Activated CD4-positive, alpha-beta T cell treated with anti-CD3 and anti-CD28 coated beads for 36 hours (primary cell): Measurements from ENCODE around the gene CDIP1. TPM values are rescaled to one million over a fixed set of nuclear protein-coding genes. Genes with fewer than 3 reads are reported as not detected.
A peak's percentile ranks its signal among the peaks of the same experiment; 100 is the strongest.

Experiments
- ATAC-seq: fragments of 200-7000 bp; cut with Tn5 transposase; one replicate; pipeline ENCODE4 v1.10.0; 2021; ENCODE audit warnings: mild to moderate bottlenecking, moderate library complexity
- CTCF ChIA-PET: fragments of 350-600 bp; sonication (Branson Sonifier 250); formaldehyde crosslinking; loops from one replicate; lab custom pipeline; 2021; ENCODE audit warnings: antibody characterized with exemption; lab: Charles Lee
- POLR2A ChIA-PET: fragments of 350-600 bp; sonication (Branson Sonifier 250); formaldehyde crosslinking; loops from one replicate; lab custom pipeline; 2021; ENCODE audit warnings: antibody characterized with exemption, inconsistent platforms; lab: Charles Lee
- DNase-seq: peaks from one replicate; pipeline ENCODE4 v3.0.0-alpha.2; 2020
- H3K27ac Mint-ChIP-seq: one replicate; pipeline ENCODE4 v1.8.0; 2021; ENCODE audit warnings: mixed read lengths
- H3K27me3 Mint-ChIP-seq: one replicate; pipeline ENCODE4 v1.8.0; 2021; ENCODE audit warnings: mixed read lengths
- H3K36me3 Mint-ChIP-seq: one replicate; pipeline ENCODE4 v1.8.0; 2021; ENCODE audit warnings: low read depth, mixed read lengths
- H3K4me1 Mint-ChIP-seq: one replicate; pipeline ENCODE4 v1.8.0; 2021; ENCODE audit warnings: mixed read lengths
- H3K4me3 Mint-ChIP-seq: one replicate; pipeline ENCODE4 v1.8.0; 2021; ENCODE audit warnings: mild to moderate bottlenecking, moderate library complexity, mixed read lengths
- H3K9me3 Mint-ChIP-seq: one replicate; pipeline ENCODE4 v1.8.0; 2021; ENCODE audit warnings: low read depth, mixed read lengths
- intact Hi-C, 2 experiments: fragments of 100-400 bp; cut with DNase I in 1 of 2; cut with micrococcal nuclease in 1 of 2; formaldehyde crosslinking; loops; one replicate each; pipeline versions ENCODE4 v1.14.2 to v1.15.1; 2022 to 2024; cut with DNase I, micrococcal nuclease
- total RNA-seq, 2 experiments: library from RNA; stranded (reverse); gene quantifications; one replicate each; pipeline ENCODE4 v1.2.3, GENCODE V29; 2021

The CDIP1 gene
- total RNA-seq, 2 experiments from 2014 or later: 28.3 to 30.2 TPM

DNA sequence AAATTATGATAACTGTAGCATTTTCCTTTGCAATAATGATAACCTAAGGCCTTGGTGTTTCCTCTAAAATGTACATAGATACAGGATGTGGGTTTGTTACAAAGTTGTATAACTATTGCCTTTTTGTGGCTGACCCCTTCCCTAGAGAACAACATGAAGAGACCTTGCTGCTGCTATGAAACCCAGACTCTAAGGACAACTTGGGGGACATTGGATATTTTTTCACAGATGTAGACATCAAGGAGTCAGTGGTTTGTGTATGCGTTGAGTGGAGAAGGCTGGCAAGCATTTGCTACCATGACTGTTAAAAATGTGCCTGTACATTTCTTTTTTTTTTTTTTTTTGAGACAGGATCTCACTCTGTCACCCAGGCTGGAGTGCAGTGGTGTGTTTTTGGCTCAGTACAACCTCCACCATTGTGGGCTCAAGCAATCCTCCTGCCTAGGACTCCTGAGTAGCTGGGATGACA lies 50.0 kb downstream of the CDIP1 start:
- POLR2A ChIA-PET: no interaction called here
- H3K27ac Mint-ChIP-seq: peak overlapping the region; percentile 92
- intact Hi-C loops: loop anchor here in 1 of 2 experiments (1.0 kb wide), 1 partner anchor 11 kb away; no protein-coding TSS in a partner anchor
- H3K4me1 Mint-ChIP-seq: peaks cover 61% of the 10 kb centered on the region
- H3K36me3 Mint-ChIP-seq: peaks cover 27% of the 10 kb centered on the region
- no peaks in the 10 kb centered on the region for H3K9me3 Mint-ChIP-seq
- DNase-seq: no peak
- H3K4me3 Mint-ChIP-seq: no peak overlapping the region
- CTCF ChIA-PET: interaction anchor here (0.6 to 6.2 kb wide), 7 partner anchors 11 to 270 kb away, joined by 3 to 37 read pairs (median 10); partner anchors contain the start of genes HMOX2 and NMRAL1
- peak; percentile 62 for ATAC-seq
- H3K27me3 Mint-ChIP-seq: no peaks in the 10 kb centered on the region

DNA sequence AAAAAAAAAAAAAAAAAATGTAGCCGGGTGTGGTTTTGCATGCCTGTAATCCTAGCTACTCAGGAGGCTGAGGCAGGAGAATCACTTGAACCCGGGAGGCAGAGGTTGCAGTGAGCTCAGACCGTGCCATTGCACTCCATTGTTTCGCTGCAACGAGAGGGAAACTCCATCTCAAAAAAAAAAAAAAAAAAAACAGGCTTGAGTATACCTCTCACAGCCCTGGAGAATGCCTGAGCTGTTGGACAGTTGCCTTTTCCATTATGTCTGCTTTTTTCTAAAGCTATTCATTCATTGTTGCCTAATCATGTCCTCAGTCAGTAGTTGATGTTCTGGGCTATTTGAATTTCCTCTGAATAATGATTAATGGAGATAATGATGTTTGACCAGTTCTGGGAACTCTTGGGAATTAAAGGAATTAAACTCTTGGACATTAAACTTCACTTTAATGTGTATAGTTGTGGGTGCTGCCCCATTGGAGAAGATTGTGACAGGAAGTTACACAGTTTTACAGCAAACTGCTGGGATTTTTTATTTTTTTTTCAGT lies 50.5 kb downstream of the CDIP1 start:
- H3K36me3 Mint-ChIP-seq: peaks cover 27% of the 10 kb centered on the region
- ChIA-PET CTCF (interaction anchor here (0.8 to 6.2 kb wide), 5 partner anchors 10 to 24 kb away, joined by 4 to 37 read pairs (median 10); partner anchors contain the start of genes HMOX2 and NMRAL1), POLR2A (interaction anchor here (0.7 kb wide), 1 partner anchor 17 kb away, joined by 3 read pairs; no protein-coding TSS in a partner anchor)
- intact Hi-C loops: loop anchor here in 1 of 2 experiments (1.0 kb wide), 1 partner anchor 11 kb away; no protein-coding TSS in a partner anchor
- no peak for DNase-seq
- H3K27me3 Mint-ChIP-seq: no peaks in the 10 kb centered on the region
- ATAC-seq: peak; percentile 59
- H3K27ac Mint-ChIP-seq: peak overlapping the region; percentile 92
- H3K4me3 Mint-ChIP-seq: peak overlapping the region; percentile 2
- H3K9me3 Mint-ChIP-seq: no peaks in the 10 kb centered on the region
- H3K4me1 Mint-ChIP-seq: peaks cover 56% of the 10 kb centered on the region

DNA sequence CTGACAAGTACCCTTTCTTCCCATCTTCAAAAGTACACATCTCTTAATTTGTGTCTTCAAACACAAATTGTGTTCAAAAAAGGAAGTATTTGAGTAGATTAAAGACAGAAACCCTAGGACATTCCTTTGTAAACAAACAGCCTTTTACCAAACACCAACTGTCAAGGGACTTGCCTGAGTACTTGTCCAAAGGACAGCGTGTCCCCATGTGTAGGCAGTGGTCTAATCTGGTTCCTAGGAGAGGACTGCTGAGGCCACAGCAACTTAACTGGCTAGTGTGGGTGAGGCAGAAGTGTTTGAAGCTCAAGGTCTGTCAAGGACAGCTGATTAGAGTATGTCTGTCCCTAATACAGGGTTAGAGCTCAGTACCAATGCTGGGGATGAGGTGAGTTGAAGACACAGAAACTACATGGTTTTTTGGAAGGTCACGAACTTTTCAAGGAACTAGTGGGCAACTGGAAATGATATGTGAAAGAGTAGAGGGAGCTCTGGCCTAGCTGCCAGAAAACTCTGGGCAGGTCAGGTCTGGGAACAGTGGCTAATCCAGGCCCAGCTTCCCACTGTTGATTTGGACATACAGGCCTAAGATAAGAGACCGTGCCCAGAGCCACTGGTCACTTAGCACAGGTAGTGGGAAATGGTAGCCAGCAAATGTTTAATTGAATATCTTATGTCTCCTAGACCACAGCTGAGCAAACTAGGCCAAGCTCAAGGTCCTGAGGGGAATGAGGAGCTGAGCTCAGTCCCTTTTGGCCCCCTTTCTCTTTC lies 52.3 kb downstream of the CDIP1 start:
- intact Hi-C loops: no loop called here
- H3K9me3 Mint-ChIP-seq: no peaks in the 10 kb centered on the region
- H3K27me3 Mint-ChIP-seq: no peaks in the 10 kb centered on the region
- ChIA-PET CTCF (interaction anchor here (0.9 to 6.2 kb wide), 7 partner anchors 9 to 62 kb away, joined by 4 to 37 read pairs (median 8); partner anchors contain the start of genes HMOX2 and NMRAL1), POLR2A (interaction anchor here (0.6 to 1.2 kb wide), 2 partner anchors 8 to 19 kb away, joined by 3 to 5 read pairs; no protein-coding TSS in a partner anchor)
- H3K27ac Mint-ChIP-seq: peak overlapping the region; percentile 82
- no peak for ATAC-seq
- DNase-seq: no peak
- no peak overlapping the region for H3K4me3 Mint-ChIP-seq
- peaks cover 30% of the 10 kb centered on the region for H3K36me3 Mint-ChIP-seq
- H3K4me1 Mint-ChIP-seq: peaks cover 63% of the 10 kb centered on the region

DNA sequence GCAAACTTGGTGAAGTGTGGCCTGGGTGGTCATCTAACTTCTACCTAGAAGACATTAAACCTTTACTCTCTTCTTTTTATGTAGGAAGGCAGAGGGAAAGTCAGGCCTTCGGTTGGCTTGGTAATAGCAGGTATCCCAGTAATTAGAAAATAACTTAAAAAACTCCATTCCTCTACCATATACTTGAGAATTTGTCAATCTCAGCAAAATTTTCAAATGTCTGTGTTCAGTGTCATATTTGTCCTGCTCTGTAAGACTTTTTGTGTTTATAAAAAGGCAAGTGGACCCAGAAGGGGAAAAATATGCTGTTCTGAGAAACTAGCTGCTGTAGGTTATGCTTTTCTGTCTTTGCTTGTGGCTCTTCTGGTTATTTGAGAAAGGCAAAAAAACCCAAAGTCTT lies 56.6 kb downstream of the CDIP1 start:
- no peaks in the 10 kb centered on the region for H3K9me3 Mint-ChIP-seq
- peaks cover 33% of the 10 kb centered on the region for H3K36me3 Mint-ChIP-seq
- ATAC-seq: no peak
- POLR2A ChIA-PET: interaction anchor here (0.6 kb wide), 1 partner anchor 54 kb away, joined by 12 read pairs; no protein-coding TSS in a partner anchor
- DNase-seq: no peak
- H3K4me1 Mint-ChIP-seq: peaks cover 49% of the 10 kb centered on the region
- H3K4me3 Mint-ChIP-seq: no peak overlapping the region
- H3K27ac Mint-ChIP-seq: peak overlapping the region; percentile 63
- CTCF ChIA-PET: interaction anchor here (0.7 to 1.0 kb wide), 3 partner anchors 19 to 37 kb away, joined by 3 read pairs; no protein-coding TSS in a partner anchor
- intact Hi-C loops: no loop called here
- H3K27me3 Mint-ChIP-seq: no peaks in the 10 kb centered on the region

DNA sequence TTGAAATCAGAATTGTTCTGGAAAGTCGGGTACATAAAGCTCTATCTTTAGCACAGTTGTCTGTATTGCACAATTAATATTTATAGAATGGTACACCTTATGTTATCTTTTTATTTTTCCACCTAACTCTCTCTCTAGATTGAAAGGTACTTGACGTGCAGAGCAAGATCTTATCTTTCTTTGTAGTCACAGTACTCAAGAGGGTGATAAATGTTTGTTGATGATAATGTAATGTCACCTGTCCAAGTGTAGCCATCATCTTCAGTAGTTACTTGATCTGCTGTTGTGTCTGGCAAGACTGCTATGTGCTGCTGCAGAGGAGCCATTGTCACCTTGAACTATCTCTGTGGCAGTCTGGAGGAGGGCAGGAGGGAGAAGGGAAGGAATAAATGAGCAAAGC lies 57.0 kb downstream of the CDIP1 start:
- DNase-seq: no peak
- intact Hi-C loops: no loop called here
- CTCF ChIA-PET: interaction anchor here (0.7 to 1.0 kb wide), 3 partner anchors 19 to 37 kb away, joined by 3 read pairs; no protein-coding TSS in a partner anchor
- peaks cover 33% of the 10 kb centered on the region for H3K36me3 Mint-ChIP-seq
- H3K27me3 Mint-ChIP-seq: no peaks in the 10 kb centered on the region
- ATAC-seq: no peak
- no peaks in the 10 kb centered on the region for H3K9me3 Mint-ChIP-seq
- H3K27ac Mint-ChIP-seq: peak overlapping the region; percentile 63
- peaks cover 48% of the 10 kb centered on the region for H3K4me1 Mint-ChIP-seq
- no peak overlapping the region for H3K4me3 Mint-ChIP-seq
- POLR2A ChIA-PET: interaction anchor here (0.6 to 0.7 kb wide), 2 partner anchors 54 to 358 kb away, joined by 3 to 12 read pairs; no protein-coding TSS in a partner anchor

DNA sequence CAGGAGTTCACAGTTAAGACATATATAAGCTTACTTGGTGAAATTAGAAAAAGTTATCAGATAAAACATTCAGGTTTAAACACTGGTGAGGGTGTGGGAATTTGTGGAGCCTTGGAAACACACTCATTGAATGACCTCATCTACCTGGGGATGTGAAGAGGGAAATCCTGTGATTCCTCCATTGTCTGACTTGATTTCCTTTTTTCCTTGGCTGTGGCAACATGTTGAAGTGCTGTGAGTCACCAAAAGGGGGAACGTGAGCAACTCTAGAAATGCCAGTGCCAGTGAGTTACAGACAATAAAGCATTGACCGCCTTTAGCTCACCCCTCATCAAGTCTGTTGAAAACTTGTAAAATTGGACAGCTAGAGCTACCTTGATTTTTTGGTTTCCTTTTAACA lies 60.6 kb downstream of the CDIP1 start:
- POLR2A ChIA-PET: interaction anchor here (1.0 to 1.6 kb wide), 2 partner anchors 9 to 22 kb away, joined by 3 to 5 read pairs; no protein-coding TSS in a partner anchor
- CTCF ChIA-PET: interaction anchor here (0.6 to 4.2 kb wide), 12 partner anchors 10 to 1942 kb away, joined by 3 to 37 read pairs (median 4); partner anchors contain the start of gene CDIP1
- intact Hi-C loops: loop anchor here (1.0 to 5.0 kb wide), 9 partner anchors 10 to 619 kb away; partner anchors contain the start of genes CDIP1 (in 1 of the 2), CORO7 (in 1 of the 2), EEF2KMT (in 1 of the 2) and GLYR1 (in 1 of the 2)
- peaks cover 56% of the 10 kb centered on the region for H3K4me1 Mint-ChIP-seq
- peak overlapping the region; percentile 83 for H3K27ac Mint-ChIP-seq
- DNase-seq (peak; percentile 31), ATAC-seq (no peak)
- H3K4me3 Mint-ChIP-seq: peak overlapping the region; percentile 88
- H3K9me3 Mint-ChIP-seq: no peaks in the 10 kb centered on the region
- H3K27me3 Mint-ChIP-seq: no peaks in the 10 kb centered on the region
- H3K36me3 Mint-ChIP-seq: peaks cover 15% of the 10 kb centered on the region

DNA sequence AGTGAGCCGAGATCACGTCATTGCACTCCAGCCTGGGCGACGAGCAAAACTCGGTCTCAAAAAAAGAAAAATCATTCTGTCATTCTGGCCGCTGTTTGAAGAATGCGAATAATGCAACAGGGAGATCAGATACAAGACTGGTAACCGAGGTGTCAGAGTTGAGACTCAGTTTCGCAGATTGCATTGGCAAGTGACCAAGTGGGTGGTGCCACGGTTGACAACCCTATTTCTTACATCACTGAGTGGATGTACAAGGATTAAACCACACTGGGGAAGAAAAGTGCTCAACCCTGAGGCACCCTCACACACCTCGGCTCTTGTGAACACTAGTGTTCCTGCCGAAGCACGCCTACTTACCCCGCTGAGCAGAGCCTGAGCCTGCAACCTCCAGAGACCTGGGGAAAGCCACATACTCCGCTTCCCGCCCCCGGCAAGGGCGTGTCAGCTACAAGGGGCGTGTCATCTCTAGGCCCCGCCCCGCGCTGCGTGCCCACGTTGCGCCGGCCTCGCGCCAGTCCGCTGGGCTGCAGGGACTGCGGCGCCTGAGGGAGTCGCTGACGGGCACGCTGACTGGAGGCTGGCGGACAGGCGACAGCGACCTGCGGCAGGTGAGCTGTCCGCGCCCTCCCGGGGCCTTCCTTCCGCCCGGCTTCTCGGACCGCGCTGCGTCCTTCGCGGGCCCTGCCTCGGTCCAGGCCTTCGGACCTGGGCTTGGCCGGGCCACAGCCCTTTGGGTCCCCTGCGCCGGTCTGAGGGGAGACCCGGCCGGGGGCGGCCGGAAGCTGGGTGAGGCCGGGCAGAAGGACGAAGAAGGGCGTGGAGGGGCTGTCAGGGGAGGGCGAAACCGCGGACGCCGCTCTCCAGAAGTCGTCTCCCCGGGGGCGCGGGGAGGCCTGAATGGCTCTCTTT lies 62.4 kb downstream of the CDIP1 start, which contains the start of gene HMOX2:
Gene HMOX2 (plus strand): TSS at position 519 of the 909 bp plus-strand sequence. CDS start 29,127 bp downstream, outside the sequence.
- Mint-ChIP-seq H3K27me3 (no peaks in the 10 kb centered on the region), H3K4me1 (peaks cover 43% of the 10 kb centered on the region), H3K9me3 (no peaks in the 10 kb centered on the region), H3K36me3 (peaks cover 11% of the 10 kb centered on the region), H3K4me3 (peak within 1 kb of the TSS; percentile 88), H3K27ac (peak within 1 kb of the TSS; percentile 85)
- ATAC-seq (peak; percentile 85), DNase-seq (peak; percentile 96)
- POLR2A ChIA-PET: interaction anchor here (0.6 to 1.3 kb wide), 6 partner anchors 29 to 185 kb away, joined by 3 to 6 read pairs (median 3); no protein-coding TSS in a partner anchor
- CTCF ChIA-PET: interaction anchor here (0.7 to 4.2 kb wide), 9 partner anchors 12 to 86 kb away, joined by 3 to 37 read pairs (median 5); no protein-coding TSS in a partner anchor
- intact Hi-C loops: loop anchor here (1.0 to 5.0 kb wide), 19 partner anchors 51 to 621 kb away; partner anchors contain the start of genes CDIP1 (in 2 of the 2), CORO7 (in 2 of the 2), ANKS3 (in 1 of the 2) and CREBBP (in 1 of the 2)

DNA sequence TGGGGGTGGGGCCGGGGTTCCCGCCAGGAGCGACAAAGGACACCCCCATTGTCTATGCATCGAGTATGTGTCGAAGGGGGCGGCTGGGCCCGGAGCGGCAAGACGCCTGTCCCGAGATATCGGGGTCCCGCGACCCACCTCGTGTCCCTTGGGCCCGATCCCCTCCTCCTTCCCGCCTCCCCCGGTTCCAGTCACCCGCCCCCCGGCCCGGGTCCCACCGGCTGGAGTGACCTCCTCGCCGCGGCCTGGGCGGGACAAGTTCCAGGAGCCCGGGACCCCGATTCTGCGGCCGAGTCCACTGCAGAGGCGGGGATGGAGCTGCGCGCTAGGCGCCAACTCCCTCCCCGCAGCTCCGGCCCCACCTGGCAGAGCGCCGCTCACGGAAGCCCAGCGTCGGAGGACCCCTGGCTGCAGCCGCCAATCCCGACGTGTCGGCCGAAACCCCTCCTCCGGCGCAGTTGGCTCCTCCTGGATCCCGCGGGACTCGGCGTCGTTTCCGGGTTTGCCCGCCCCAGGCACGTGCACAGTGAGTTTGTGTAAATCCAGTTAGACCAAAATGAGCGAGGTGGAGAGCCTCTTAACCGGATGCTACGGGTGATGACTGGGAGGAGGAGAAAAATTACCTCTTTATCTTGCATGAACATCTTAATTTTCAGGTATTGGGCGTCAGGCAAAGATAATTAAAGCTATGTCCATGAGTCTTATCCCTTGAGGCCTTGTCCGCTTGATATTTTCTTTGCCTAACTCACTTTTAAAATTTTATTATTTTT lies 64.2 kb downstream of the CDIP1 start, which contains the start of gene NMRAL1:
Gene NMRAL1 (minus strand): TSS at position 434 of the 770 bp plus-strand sequence. CDS start 493 bp downstream, outside the sequence.
- H3K9me3 Mint-ChIP-seq: no peaks in the 10 kb centered on the region
- ChIA-PET POLR2A (interaction anchor here (0.7 to 1.6 kb wide), 2 partner anchors 31 to 390 kb away, joined by 3 read pairs; no protein-coding TSS in a partner anchor), CTCF (interaction anchor here (0.6 to 1.3 kb wide), 6 partner anchors 12 to 173 kb away, joined by 3 to 6 read pairs (median 4); no protein-coding TSS in a partner anchor)
- peak within 1 kb of the TSS; percentile 88 for H3K27ac Mint-ChIP-seq
- peaks cover 40% of the 10 kb centered on the region for H3K4me1 Mint-ChIP-seq
- intact Hi-C loops: loop anchor here in 1 of 2 experiments (1.0 kb wide), 1 partner anchor 484 kb away; the partner anchor contains the start of gene SEC14L5
- DNase-seq: peak; percentile 93
- H3K27me3 Mint-ChIP-seq: no peaks in the 10 kb centered on the region
- peak; percentile 60 for ATAC-seq
- peak within 1 kb of the TSS; percentile 88 for H3K4me3 Mint-ChIP-seq
- peaks cover 11% of the 10 kb centered on the region for H3K36me3 Mint-ChIP-seq

DNA sequence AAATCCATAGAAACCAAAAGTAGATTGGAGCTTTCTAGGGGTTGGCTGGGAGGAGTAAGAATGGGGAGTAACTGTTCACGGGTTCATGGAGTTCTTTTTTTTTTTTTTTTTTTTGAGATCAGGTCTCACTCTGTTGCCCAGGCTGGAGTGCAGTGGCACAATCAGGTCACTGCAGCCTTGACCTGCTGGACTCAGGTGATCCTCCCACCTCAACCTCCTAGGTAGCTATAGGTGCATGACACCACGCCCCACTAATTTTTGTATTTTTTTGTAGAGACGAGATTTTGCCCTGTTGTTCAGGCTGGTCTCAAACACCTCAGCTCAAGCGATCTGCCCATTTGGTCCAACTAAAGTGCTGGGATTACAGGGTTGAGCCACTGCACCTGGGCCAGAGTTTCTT lies 65.7 kb downstream of the CDIP1 start:
- ChIA-PET CTCF (interaction anchor here (0.9 kb wide), 2 partner anchors 17 to 113 kb away, joined by 3 to 5 read pairs; no protein-coding TSS in a partner anchor), POLR2A (no interaction called here)
- H3K27ac Mint-ChIP-seq: peak overlapping the region; percentile 17
- peak overlapping the region; percentile 88 for H3K4me3 Mint-ChIP-seq
- intact Hi-C loops: no loop called here
- no peaks in the 10 kb centered on the region for H3K27me3 Mint-ChIP-seq
- ATAC-seq (no peak), DNase-seq (no peak)
- peaks cover 28% of the 10 kb centered on the region for H3K4me1 Mint-ChIP-seq
- H3K36me3 Mint-ChIP-seq: peaks cover 4% of the 10 kb centered on the region
- H3K9me3 Mint-ChIP-seq: no peaks in the 10 kb centered on the region
